ENCODE data around the gene ZCWPW2. TPM values are rescaled to one million over a fixed set of nuclear protein-coding genes. Genes with fewer than 3 reads are reported as not detected.

ZCWPW2 gene
- total and polyA plus RNA-seq, 4 experiments from 2014 or later = 0.59 to 1.5 (median 0.76) TPM

DNA sequence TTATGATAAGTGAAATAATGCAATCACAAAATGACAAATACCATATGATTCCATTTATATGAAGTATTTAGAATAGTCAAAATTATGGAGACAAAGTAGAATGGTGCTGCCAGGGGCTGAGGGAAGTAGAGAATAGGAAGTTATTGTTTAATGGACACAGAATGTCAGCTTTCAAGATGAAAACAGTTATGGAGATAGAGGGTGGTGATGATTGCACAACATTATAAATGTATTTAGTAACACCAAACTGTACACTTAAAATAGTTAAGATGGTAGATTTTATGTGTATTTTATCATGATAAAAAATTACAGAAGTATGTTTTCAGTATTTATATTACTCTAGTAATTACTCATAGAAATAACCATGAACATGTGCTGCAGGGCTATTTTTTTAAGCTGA lies 100.9 kb downstream of the ZCWPW2 start:
- no peaks in the 10 kb centered on the region for H3K9me3 ChIP-seq (ENCODE audit: control insufficient read depth in 1 of 2, low read length in 2 of 2)
- no peak overlapping the region for H3K27ac ChIP-seq (ENCODE audit: low read depth, low read length)
- no peak overlapping the region for H3K4me3 Mint-ChIP-seq
- ChIA-PET CTCF (ENCODE audit: partially characterized antibody) (no interaction called here), POLR2A (ENCODE audit: partially characterized antibody) (no interaction called here)
- H3K4me1 Mint-ChIP-seq = no peaks in the 10 kb centered on the region
- peaks cover 0 to 4% of the 10 kb centered on the region in 2 donors for H3K36me3 Mint-ChIP-seq
- intact Hi-C loops (cut with micrococcal nuclease) = no loop called here
- no peaks in the 10 kb centered on the region for H3K27me3 Mint-ChIP-seq
- no peak overlapping the region for H3K4me3 ChIP-seq (ENCODE audit: low read length in 2 of 2)
- DNase-seq = no peak
- no peak overlapping the region for H3K27ac Mint-ChIP-seq
- H3K4me1 ChIP-seq (ENCODE audit: insufficient read depth, low read length) = no peaks in the 10 kb centered on the region
- no peaks in the 10 kb centered on the region for H3K27me3 ChIP-seq (ENCODE audit: insufficient read depth, low read length)
- no peaks in the 10 kb centered on the region for H3K36me3 ChIP-seq (ENCODE audit: insufficient read depth, low read length)
- peaks cover 0 to 28% (median 9%) of the 10 kb centered on the region in 8 donors for H3K9me3 Mint-ChIP-seq

DNA sequence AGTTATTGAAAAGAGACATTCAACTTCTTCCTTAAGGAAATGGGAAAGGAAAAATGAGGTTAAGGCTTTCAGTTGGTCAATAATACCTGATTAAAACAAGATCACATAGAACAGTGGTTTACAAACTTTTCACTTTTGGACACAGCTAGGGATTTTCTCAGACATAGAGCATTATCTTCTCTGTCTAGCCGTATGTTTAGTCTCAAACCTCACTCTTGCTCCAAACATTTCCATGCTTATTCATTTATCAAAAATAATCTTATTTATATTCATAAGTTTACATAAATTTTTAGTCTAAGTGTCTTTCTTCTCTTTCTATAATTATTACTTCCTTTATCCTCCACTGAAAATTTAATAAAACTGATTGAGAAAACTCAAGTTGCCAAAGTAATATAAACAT lies 114.3 kb downstream of the ZCWPW2 start:
- ChIA-PET POLR2A (ENCODE audit: partially characterized antibody) (no interaction called here), CTCF (ENCODE audit: partially characterized antibody) (no interaction called here)

DNA sequence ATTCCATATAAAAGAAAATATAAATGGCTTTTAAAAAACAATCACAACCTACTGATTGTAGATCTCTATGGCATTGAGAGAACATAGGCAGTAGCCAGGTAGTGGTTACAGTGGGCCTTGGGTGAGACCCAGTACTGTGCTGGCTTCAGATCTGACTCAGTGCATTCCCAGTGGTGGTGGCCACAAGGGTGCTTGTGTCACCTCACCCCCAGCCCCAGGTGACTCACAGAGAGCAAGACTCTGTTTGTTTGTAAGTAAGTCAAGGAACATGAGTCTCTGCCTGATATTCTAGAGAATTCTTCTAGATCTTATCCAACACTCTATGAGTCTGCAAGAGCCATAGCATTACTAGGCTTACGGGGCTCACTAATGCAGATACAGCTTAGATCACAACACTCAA lies 118.9 kb downstream of the ZCWPW2 start:
- peaks cover 0 to 6% of the 10 kb centered on the region in 2 donors for H3K27me3 Mint-ChIP-seq

More for the DNA sequence above, 114.3 kb downstream of the ZCWPW2 start:
- Mint-ChIP-seq H3K4me3 (no peak overlapping the region), H3K36me3 (peaks cover 0 to 11% of the 10 kb centered on the region in 2 donors), H3K9me3 (peaks cover 0 to 20% (median 13%) of the 10 kb centered on the region in 8 donors), H3K4me1 (no peaks in the 10 kb centered on the region), H3K27me3 (peaks cover 0 to 6% of the 10 kb centered on the region in 2 donors), H3K27ac (no peak overlapping the region)
- Histone ChIP-seq H3K27me3 (ENCODE audit: insufficient read depth, low read length) (no peaks in the 10 kb centered on the region), H3K36me3 (ENCODE audit: insufficient read depth, low read length) (no peaks in the 10 kb centered on the region), H3K4me1 (ENCODE audit: insufficient read depth, low read length) (no peaks in the 10 kb centered on the region), H3K9me3 (ENCODE audit: control insufficient read depth in 1 of 2, low read length in 2 of 2) (no peaks in the 10 kb centered on the region), H3K27ac (ENCODE audit: low read depth, low read length) (no peak overlapping the region), H3K4me3 (ENCODE audit: low read length in 2 of 2) (no peak overlapping the region)
- intact Hi-C loops (cut with micrococcal nuclease) = no loop called here
- no peak for DNase-seq

DNA sequence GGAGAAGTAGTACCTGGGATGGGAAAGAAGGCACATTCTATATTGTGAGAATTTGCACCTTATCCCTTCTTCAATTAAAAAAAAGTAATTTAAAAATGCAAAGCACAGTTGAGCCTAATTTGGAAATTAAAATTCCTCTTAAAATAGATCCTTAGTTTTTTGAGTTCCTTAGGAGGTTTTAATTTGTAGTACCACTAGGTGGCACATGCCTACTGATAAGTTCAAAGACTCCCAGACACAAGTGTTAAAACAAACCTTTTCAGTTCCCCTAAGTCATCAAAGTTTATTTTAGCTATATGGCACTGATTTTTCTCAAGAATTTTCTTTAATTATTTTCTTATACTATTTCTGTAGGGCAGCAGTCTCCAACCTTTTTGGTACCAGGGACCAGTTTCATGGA lies 127.7 kb downstream of the ZCWPW2 start:
- H3K36me3 Mint-ChIP-seq = no peaks in the 10 kb centered on the region
- no peak for DNase-seq
- H3K9me3 Mint-ChIP-seq = peaks cover 0 to 11% (median 8%) of the 10 kb centered on the region in 8 donors

More for the DNA sequence above, 118.9 kb downstream of the ZCWPW2 start:
- CTCF ChIA-PET (ENCODE audit: partially characterized antibody) = no interaction called here
- H3K4me3 ChIP-seq (ENCODE audit: low read length in 2 of 2) = no peak overlapping the region
- POLR2A ChIA-PET (ENCODE audit: partially characterized antibody) = no interaction called here
- H3K27ac ChIP-seq (ENCODE audit: low read depth, low read length) = no peak overlapping the region
- Mint-ChIP-seq H3K4me1 (no peaks in the 10 kb centered on the region), H3K4me3 (no peak overlapping the region), H3K9me3 (peaks cover 3 to 26% (median 20%) of the 10 kb centered on the region in 8 donors), H3K27ac (no peak overlapping the region), H3K36me3 (peaks cover 0 to 6% of the 10 kb centered on the region in 2 donors)
- H3K9me3 ChIP-seq (ENCODE audit: control insufficient read depth in 1 of 2, low read length in 2 of 2) = no peaks in the 10 kb centered on the region
- no peaks in the 10 kb centered on the region for H3K27me3 ChIP-seq (ENCODE audit: insufficient read depth, low read length)
- no peaks in the 10 kb centered on the region for H3K36me3 ChIP-seq (ENCODE audit: insufficient read depth, low read length)
- intact Hi-C loops (cut with micrococcal nuclease) = no loop called here
- DNase-seq = no peak
- no peaks in the 10 kb centered on the region for H3K4me1 ChIP-seq (ENCODE audit: insufficient read depth, low read length)

DNA sequence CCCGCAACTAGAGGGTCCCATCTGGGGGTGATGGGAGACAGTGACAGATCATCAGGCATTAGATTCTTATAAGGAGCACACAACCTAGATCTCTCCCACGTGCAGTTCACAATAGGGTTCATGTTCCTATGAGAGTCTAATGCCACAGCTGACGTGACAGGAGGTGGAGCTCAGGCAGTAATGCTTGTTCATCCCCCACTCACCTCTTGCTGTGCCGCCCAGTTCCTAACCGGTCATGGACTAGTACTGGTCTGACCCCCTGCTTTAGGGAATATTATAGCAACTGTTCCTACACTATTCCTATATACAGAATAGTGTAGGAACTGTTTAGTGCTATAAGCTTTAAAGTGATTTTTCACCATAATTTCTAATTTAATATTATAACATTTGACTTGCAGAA lies 128.2 kb downstream of the ZCWPW2 start:
- H3K27ac ChIP-seq (ENCODE audit: low read depth, low read length) = no peak overlapping the region
- no peak for DNase-seq
- H3K4me1 Mint-ChIP-seq = no peaks in the 10 kb centered on the region
- H3K9me3 Mint-ChIP-seq = peaks cover 0 to 8% (median 5%) of the 10 kb centered on the region in 8 donors
- no peaks in the 10 kb centered on the region for H3K27me3 Mint-ChIP-seq
- no peaks in the 10 kb centered on the region for H3K4me1 ChIP-seq (ENCODE audit: insufficient read depth, low read length)
- intact Hi-C loops (cut with micrococcal nuclease) = no loop called here
- H3K27me3 ChIP-seq (ENCODE audit: insufficient read depth, low read length) = no peaks in the 10 kb centered on the region
- no peak overlapping the region for H3K4me3 Mint-ChIP-seq
- no peaks in the 10 kb centered on the region for H3K36me3 ChIP-seq (ENCODE audit: insufficient read depth, low read length)
- CTCF ChIA-PET (ENCODE audit: partially characterized antibody) = interaction anchor here (1.2 to 1.5 kb wide), 2 partner anchors 11 to 1721 kb away, joined by 4 read pairs; no protein-coding TSS in a partner anchor
- H3K4me3 ChIP-seq (ENCODE audit: low read length in 2 of 2) = no peak overlapping the region
- POLR2A ChIA-PET (ENCODE audit: partially characterized antibody) = no interaction called here
- no peaks in the 10 kb centered on the region for H3K9me3 ChIP-seq (ENCODE audit: control insufficient read depth in 1 of 2, low read length in 2 of 2)
- H3K27ac Mint-ChIP-seq = no peak overlapping the region
- H3K36me3 Mint-ChIP-seq = peaks cover 0 to 2% of the 10 kb centered on the region in 2 donors

More for the DNA sequence above, 127.7 kb downstream of the ZCWPW2 start:
- intact Hi-C loops (cut with micrococcal nuclease) = no loop called here
- Histone ChIP-seq H3K4me1 (ENCODE audit: insufficient read depth, low read length) (no peaks in the 10 kb centered on the region), H3K36me3 (ENCODE audit: insufficient read depth, low read length) (no peaks in the 10 kb centered on the region), H3K27me3 (ENCODE audit: insufficient read depth, low read length) (no peaks in the 10 kb centered on the region), H3K9me3 (ENCODE audit: control insufficient read depth in 1 of 2, low read length in 2 of 2) (no peaks in the 10 kb centered on the region), H3K4me3 (ENCODE audit: low read length in 2 of 2) (no peak overlapping the region), H3K27ac (ENCODE audit: low read depth, low read length) (no peak overlapping the region)
- ChIA-PET POLR2A (ENCODE audit: partially characterized antibody) (no interaction called here), CTCF (ENCODE audit: partially characterized antibody) (interaction anchor here (1.2 to 1.5 kb wide), 2 partner anchors 11 to 1722 kb away, joined by 4 read pairs; no protein-coding TSS in a partner anchor)
- no peak overlapping the region for H3K4me3 Mint-ChIP-seq
- H3K27ac Mint-ChIP-seq = no peak overlapping the region
- H3K4me1 Mint-ChIP-seq = no peaks in the 10 kb centered on the region
- H3K27me3 Mint-ChIP-seq = no peaks in the 10 kb centered on the region

DNA sequence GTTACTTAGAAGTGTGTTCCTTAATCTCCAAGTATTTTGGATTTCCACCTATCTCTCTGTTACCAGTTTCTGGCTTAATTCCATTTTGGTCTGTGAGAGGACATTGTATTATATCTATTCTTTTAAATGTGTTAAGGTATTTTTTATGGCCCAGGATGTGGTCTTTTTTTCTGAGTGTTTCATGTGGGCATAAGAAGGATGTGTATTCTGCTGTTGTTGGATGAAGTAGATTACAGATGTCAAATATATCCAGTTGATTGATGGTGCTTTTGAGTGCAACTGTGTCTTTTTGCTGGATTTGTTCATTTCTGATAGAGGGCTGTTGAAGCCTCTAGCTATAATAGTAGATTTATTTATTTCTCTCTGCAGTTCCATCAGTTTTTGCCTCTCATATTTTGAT lies 136.6 kb downstream of the ZCWPW2 start:
- ChIA-PET CTCF (ENCODE audit: partially characterized antibody) (no interaction called here), POLR2A (ENCODE audit: partially characterized antibody) (no interaction called here)
- H3K4me3 Mint-ChIP-seq = no peak overlapping the region
- intact Hi-C loops (cut with micrococcal nuclease) = no loop called here
- H3K9me3 Mint-ChIP-seq = peaks cover 4 to 28% (median 17%) of the 10 kb centered on the region in 8 donors
- Histone ChIP-seq H3K4me1 (ENCODE audit: insufficient read depth, low read length) (no peaks in the 10 kb centered on the region), H3K4me3 (ENCODE audit: low read length in 2 of 2) (no peak overlapping the region), H3K27me3 (ENCODE audit: insufficient read depth, low read length) (no peaks in the 10 kb centered on the region), H3K9me3 (ENCODE audit: control insufficient read depth in 1 of 2, low read length in 2 of 2) (no peaks in the 10 kb centered on the region), H3K27ac (ENCODE audit: low read depth, low read length) (no peak overlapping the region), H3K36me3 (ENCODE audit: insufficient read depth, low read length) (no peaks in the 10 kb centered on the region)
- H3K27me3 Mint-ChIP-seq = no peaks in the 10 kb centered on the region
- H3K36me3 Mint-ChIP-seq = peaks cover 0 to 28% of the 10 kb centered on the region in 2 donors
- H3K4me1 Mint-ChIP-seq = peaks cover 0 to 2% (median 0%) of the 10 kb centered on the region in 4 donors
- DNase-seq = no peak
- H3K27ac Mint-ChIP-seq = no peak overlapping the region

DNA sequence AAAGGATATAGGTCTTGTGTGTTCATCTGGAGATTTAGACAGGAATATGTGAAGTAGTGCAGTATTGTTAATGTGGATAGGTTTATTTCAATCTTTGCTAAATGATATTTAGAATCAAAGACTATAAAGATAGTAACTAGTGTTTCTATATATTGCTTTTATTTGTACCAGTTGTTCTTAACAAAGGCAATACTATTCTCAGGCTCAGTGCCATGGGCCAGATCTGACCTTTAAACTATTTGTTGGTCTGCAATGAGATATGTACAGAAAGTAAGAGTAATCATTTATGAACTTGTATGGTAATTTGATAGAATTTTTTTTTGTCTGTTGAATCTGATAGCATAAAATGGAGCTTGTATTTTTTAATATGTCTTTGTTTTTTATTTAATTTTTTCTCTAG lies 146.8 kb downstream of the ZCWPW2 start:
- H3K27me3 Mint-ChIP-seq = no peaks in the 10 kb centered on the region
- H3K27ac Mint-ChIP-seq = no peak overlapping the region

More for the DNA sequence above, 146.8 kb downstream of the ZCWPW2 start:
- ChIA-PET POLR2A (ENCODE audit: partially characterized antibody) (no interaction called here), CTCF (ENCODE audit: partially characterized antibody) (no interaction called here)
- H3K9me3 ChIP-seq (ENCODE audit: control insufficient read depth in 1 of 2, low read length in 2 of 2) = no peaks in the 10 kb centered on the region
- no peak overlapping the region for H3K4me3 ChIP-seq (ENCODE audit: low read length in 2 of 2)
- H3K36me3 ChIP-seq (ENCODE audit: insufficient read depth, low read length) = no peaks in the 10 kb centered on the region
- H3K4me1 ChIP-seq (ENCODE audit: insufficient read depth, low read length) = no peaks in the 10 kb centered on the region
- no peak for DNase-seq
- Mint-ChIP-seq H3K4me1 (no peaks in the 10 kb centered on the region), H3K9me3 (peaks cover 0 to 8% (median 4%) of the 10 kb centered on the region in 8 donors), H3K4me3 (no peak overlapping the region), H3K36me3 (no peaks in the 10 kb centered on the region)
- H3K27me3 ChIP-seq (ENCODE audit: insufficient read depth, low read length) = no peaks in the 10 kb centered on the region
- intact Hi-C loops (cut with micrococcal nuclease) = no loop called here
- no peak overlapping the region for H3K27ac ChIP-seq (ENCODE audit: low read depth, low read length)

Measured in CD4-positive, alpha-beta memory T cell (primary cell).